GM23248 (cell line): Measurements from ENCODE around the gene TTC16. TPM values are rescaled to one million over a fixed set of nuclear protein-coding genes. Genes with fewer than 3 reads are reported as not detected.

Experiments used
- DNase-seq: peaks from one replicate; pipeline ENCODE4 v3.0.0-alpha.2; 2015
- H2AFZ ChIP-seq: fragments of 200-600 bp; sonication (generic); 2 replicates; pipeline ENCODE4 v1.6.1; 2016; ENCODE audit warnings: antibody characterized with exemption
- H3F3A ChIP-seq: fragments of 200-600 bp; sonication (generic); 2 replicates; pipeline ENCODE4 v1.6.1; 2016; ENCODE audit warnings: mild to moderate bottlenecking, antibody characterized with exemption, mixed run types; ENCODE audit not compliant: insufficient read depth
- H3K27ac ChIP-seq: fragments of 200-600 bp; sonication (generic); 2 replicates; pipeline ENCODE4 v1.5.1; 2016; ENCODE audit warnings: mild to moderate bottlenecking
- H3K27me3 ChIP-seq: fragments of 200-600 bp; sonication (generic); replicated peaks from 2 replicates; pipeline ENCODE4 v1.6.1; 2016; ENCODE audit warnings: mild to moderate bottlenecking; ENCODE audit not compliant: insufficient read depth
- H3K36me3 ChIP-seq: fragments of 200-600 bp; sonication (generic); 2 replicates; pipeline ENCODE4 v1.6.1; 2016; ENCODE audit warnings: low read depth, mild to moderate bottlenecking
- H3K4me1 ChIP-seq: fragments of 200-600 bp; sonication (generic); 2 replicates; pipeline ENCODE4 v1.6.1; 2016; ENCODE audit warnings: mild to moderate bottlenecking; ENCODE audit not compliant: insufficient read depth
- H3K4me2 ChIP-seq: fragments of 200-600 bp; sonication (generic); one replicate; pipeline ENCODE4 v1.6.1; 2016; ENCODE audit warnings: mild to moderate bottlenecking; ENCODE audit not compliant: unreplicated experiment
- H3K4me3 ChIP-seq: fragments of 200-600 bp; sonication (generic); 2 replicates; pipeline ENCODE4 v1.5.1; 2016; ENCODE audit warnings: mild to moderate bottlenecking
- H3K79me2 ChIP-seq: fragments of 200-600 bp; sonication (generic); 2 replicates; pipeline ENCODE4 v1.6.1; 2016; ENCODE audit warnings: mild to moderate bottlenecking; ENCODE audit not compliant: insufficient read depth
- H3K9ac ChIP-seq: fragments of 200-600 bp; sonication (generic); 2 replicates; pipeline ENCODE4 v1.6.1; 2016; ENCODE audit warnings: mild to moderate bottlenecking
- H3K9me2 ChIP-seq: fragments of 200-600 bp; sonication (generic); 2 replicates; pipeline ENCODE4 v1.6.1; 2016; ENCODE audit warnings: mixed run types, mild to moderate bottlenecking, moderate library complexity; ENCODE audit not compliant: insufficient read depth
- H3K9me3 ChIP-seq: fragments of 200-600 bp; sonication (generic); one replicate; pipeline ENCODE4 v1.6.1; 2017; ENCODE audit warnings: low read depth
- H4K20me1 ChIP-seq: fragments of 200-600 bp; sonication (generic); 2 replicates; pipeline ENCODE4 v1.6.0; 2016; ENCODE audit not compliant: insufficient read depth
- EZH2 ChIP-seq: fragments of 200-600 bp; sonication (generic); IDR thresholded peaks from 2 replicates; pipeline ENCODE4 v1.6.1; 2018; ENCODE audit warnings: antibody characterized with exemption, mild to moderate bottlenecking; ENCODE audit not compliant: insufficient read depth, poor library complexity, severe bottlenecking
- EZH2phosphoT487 ChIP-seq: fragments of 200-600 bp; sonication (generic); IDR thresholded peaks from 2 replicates; pipeline ENCODE4 v1.6.1; 2018; ENCODE audit warnings: antibody characterized with exemption, moderate library complexity, mild to moderate bottlenecking, low read depth; ENCODE audit not compliant: insufficient read depth
- WGBS, 2 experiments: methylation state at CpG; one replicate each; pipeline ENCODE4 v1.1.6; 2015 to 2017; ENCODE audit warnings: low lambda C conversion rate in 2 of 2, low coverage in 1 of 2; ENCODE audit errors: missing lambda C conversion rate in 2 of 2; 5-methylcytosine and 5-hydroxymethylcytosine counted together
- in situ Hi-C: fragments of 300-500 bp; cut with MboI; formaldehyde crosslinking; loops from 2 replicates; pipeline ENCODE4 v1.15.0; 2020
- polyA plus RNA-seq: library from polyadenylated mRNA; unstranded; fragments of >200 nt; fragmentation: Nextera tagmentation; extraction: Ambion mirVana; gene quantifications from 2 replicates; pipeline ENCODE4 v1.2.1, GENCODE V29; 2016
- total RNA-seq: library from RNA; depleted of rRNA; stranded (reverse); fragments of >200 nt; shearing (Covaris generic); gene quantifications from 2 replicates; pipeline ENCODE4 v1.2.3, GENCODE V29; 2014

Gene TTC16
- total and polyA plus RNA-seq, 2 experiments from 2014 or later = 0.06 TPM; not detected in 1

DNA sequence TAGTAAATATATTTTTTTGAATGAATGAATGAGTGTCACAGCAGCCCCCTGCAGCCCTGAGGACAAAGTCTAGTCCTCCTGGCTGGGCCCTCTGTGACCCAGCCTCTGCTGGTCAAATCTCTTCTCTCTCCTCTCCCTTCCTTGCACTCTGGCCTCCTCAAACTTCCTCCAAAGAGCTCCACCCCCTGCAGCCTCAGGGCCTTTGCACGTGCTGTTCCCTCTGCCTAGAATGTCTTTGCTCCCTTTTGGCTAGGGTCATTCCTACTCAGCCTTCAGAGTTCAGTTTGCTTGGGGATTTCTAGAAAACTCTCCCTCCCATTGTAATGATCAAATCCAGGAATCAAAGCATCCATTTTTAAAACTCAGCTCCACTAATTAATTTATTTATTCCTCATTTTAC, 49.5 kb downstream of the TTC16 start:
- Histone ChIP-seq H3K4me3 (no peak overlapping the region), H2AFZ (no peak overlapping the region), H3K36me3 (no peaks in the 10 kb centered on the region), H3K79me2 (no peaks in the 10 kb centered on the region), H3K4me2 (no peak overlapping the region), H4K20me1 (no peaks in the 10 kb centered on the region), H3K9me2 (no peaks in the 10 kb centered on the region), H3F3A (no peaks in the 10 kb centered on the region), H3K9me3 (no peaks in the 10 kb centered on the region), H3K27me3 (no peaks in the 10 kb centered on the region; the same call in 1 of the 2 replicates), H3K9ac (no peak overlapping the region), H3K4me1 (no peaks in the 10 kb centered on the region), H3K27ac (no peak overlapping the region)
- in situ Hi-C loops = no loop called here
- no peak for DNase-seq
- WGBS, 2 experiments = 86 to 94% methylated on average over 1 of the region's 1 CpG
- no peak for TF ChIP-seq EZH2
- no peak for TF ChIP-seq EZH2phosphoT487

DNA sequence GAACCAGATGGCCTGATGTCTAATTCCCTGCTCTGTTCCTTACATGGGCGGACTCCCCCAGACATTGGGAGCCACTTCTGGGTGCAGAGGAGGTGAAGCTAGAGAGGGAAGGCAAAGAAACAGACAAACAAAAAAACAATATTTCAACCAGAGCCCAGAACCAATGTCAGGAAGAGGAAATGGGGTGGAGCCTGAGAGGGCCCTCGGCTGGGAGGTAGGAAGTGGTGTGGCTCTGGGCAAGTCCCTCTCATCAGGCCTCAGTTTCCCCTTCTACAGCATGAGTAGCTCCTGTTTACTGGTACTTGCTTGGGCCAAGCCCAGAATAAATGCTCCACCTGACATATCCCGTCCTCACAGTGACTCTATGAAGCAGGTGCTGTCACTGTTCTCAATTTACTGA, 51.5 kb downstream of the TTC16 start:
- no peaks in the 10 kb centered on the region for H3K79me2 ChIP-seq
- WGBS, 2 experiments = 62 to 63% methylated on average over 3 of the region's 3 CpGs
- H3K4me2 ChIP-seq = no peak overlapping the region
- H3K4me3 ChIP-seq = no peak overlapping the region
- H4K20me1 ChIP-seq = no peaks in the 10 kb centered on the region
- no peaks in the 10 kb centered on the region for H3K9me2 ChIP-seq
- no peak for TF ChIP-seq EZH2
- TF ChIP-seq EZH2phosphoT487 = no peak
- no peak overlapping the region for H2AFZ ChIP-seq
- H3K9ac ChIP-seq = no peak overlapping the region
- no peaks in the 10 kb centered on the region; the same call in 1 of the 2 replicates for H3K27me3 ChIP-seq
- H3K36me3 ChIP-seq = no peaks in the 10 kb centered on the region
- H3K9me3 ChIP-seq = no peaks in the 10 kb centered on the region
- H3K4me1 ChIP-seq = 0 out of 2 replicates have a peak, but pooled peaks cover 4% of the 10 kb centered on the region
- in situ Hi-C loops = no loop called here
- no peak overlapping the region for H3K27ac ChIP-seq
- 0 out of 2 replicates have a peak, but pooled peaks cover 3% of the 10 kb centered on the region for H3F3A ChIP-seq
- no peak for DNase-seq

DNA sequence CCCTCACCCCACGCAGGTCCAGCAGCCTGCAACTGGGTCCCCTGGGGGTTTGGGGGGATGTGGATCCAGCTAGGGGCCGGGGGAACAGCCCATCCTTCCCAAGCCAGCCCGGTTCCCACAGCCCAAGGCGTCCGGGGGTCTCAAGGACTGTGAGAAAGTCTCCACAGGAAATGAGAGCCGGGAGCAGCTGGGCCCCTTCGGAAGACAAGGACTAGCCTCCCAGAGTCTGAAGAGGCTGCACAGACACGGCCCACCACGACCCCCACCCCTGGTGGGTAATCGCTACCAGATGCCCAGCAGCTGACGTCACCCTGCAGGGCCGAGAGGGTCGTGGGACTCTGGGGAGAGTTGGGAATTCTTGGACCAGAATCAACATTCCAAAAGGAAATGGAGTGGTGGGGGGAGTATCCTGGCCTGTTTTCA, 52.0 kb downstream of the TTC16 start:
- H3K4me2 ChIP-seq = no peak overlapping the region
- 38% methylated on average over 12 to 13 of the region's 13 CpGs for WGBS, 2 experiments

DNA sequence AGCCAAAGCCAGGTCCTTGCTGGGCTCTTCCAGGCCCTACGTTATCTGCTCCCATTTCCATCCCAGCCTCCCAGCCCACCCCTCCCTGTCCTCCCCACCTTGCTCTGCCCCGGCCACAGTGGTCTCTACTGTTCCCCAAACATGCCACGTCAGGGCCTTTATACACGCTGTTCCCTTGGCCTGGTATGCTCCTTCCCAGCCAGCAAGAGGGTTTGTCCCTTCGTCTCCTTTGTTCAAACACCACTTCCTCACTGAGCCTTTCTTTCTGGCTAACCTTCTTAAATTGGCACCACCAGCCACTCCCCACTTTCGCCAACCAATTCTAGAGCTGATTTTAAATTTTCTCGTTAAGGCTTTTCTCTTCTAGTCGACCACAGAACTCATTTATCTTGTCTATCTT, 52.8 kb downstream of the TTC16 start:
- Histone ChIP-seq H3K9ac (no peak overlapping the region), H3K27ac (no peak overlapping the region), H3K9me3 (no peaks in the 10 kb centered on the region), H3K9me2 (no peaks in the 10 kb centered on the region), H3K4me3 (no peak overlapping the region), H2AFZ (no peak overlapping the region), H3F3A (0 out of 2 replicates have a peak, but pooled peaks cover 3% of the 10 kb centered on the region), H3K27me3 (no peaks in the 10 kb centered on the region), H3K79me2 (no peaks in the 10 kb centered on the region), H3K4me1 (0 out of 2 replicates have a peak, but pooled peaks cover 4% of the 10 kb centered on the region), H3K4me2 (no peak overlapping the region), H3K36me3 (no peaks in the 10 kb centered on the region), H4K20me1 (no peaks in the 10 kb centered on the region)
- in situ Hi-C loops = no loop called here
- 86 to 91% methylated on average over 8 of the region's 8 CpGs for WGBS, 2 experiments
- no peak for TF ChIP-seq EZH2phosphoT487
- TF ChIP-seq EZH2 = no peak
- DNase-seq = no peak

More for the DNA sequence above, 52.0 kb downstream of the TTC16 start:
- H3K79me2 ChIP-seq = no peaks in the 10 kb centered on the region
- 0 out of 2 replicates have a peak, but pooled peaks cover 4% of the 10 kb centered on the region for H3K4me1 ChIP-seq
- no peak overlapping the region for H3K27ac ChIP-seq
- in situ Hi-C loops = no loop called here
- no peaks in the 10 kb centered on the region; the same call in 1 of the 2 replicates for H3K27me3 ChIP-seq
- H2AFZ ChIP-seq = no peak overlapping the region
- TF ChIP-seq EZH2 = no peak
- H3K36me3 ChIP-seq = no peaks in the 10 kb centered on the region
- no peaks in the 10 kb centered on the region for H3K9me2 ChIP-seq
- H3K9me3 ChIP-seq = no peaks in the 10 kb centered on the region
- H4K20me1 ChIP-seq = no peaks in the 10 kb centered on the region
- no peak for DNase-seq
- H3K4me3 ChIP-seq = no peak overlapping the region
- H3F3A ChIP-seq = 0 out of 2 replicates have a peak, but pooled peaks cover 3% of the 10 kb centered on the region
- H3K9ac ChIP-seq = no peak overlapping the region

DNA sequence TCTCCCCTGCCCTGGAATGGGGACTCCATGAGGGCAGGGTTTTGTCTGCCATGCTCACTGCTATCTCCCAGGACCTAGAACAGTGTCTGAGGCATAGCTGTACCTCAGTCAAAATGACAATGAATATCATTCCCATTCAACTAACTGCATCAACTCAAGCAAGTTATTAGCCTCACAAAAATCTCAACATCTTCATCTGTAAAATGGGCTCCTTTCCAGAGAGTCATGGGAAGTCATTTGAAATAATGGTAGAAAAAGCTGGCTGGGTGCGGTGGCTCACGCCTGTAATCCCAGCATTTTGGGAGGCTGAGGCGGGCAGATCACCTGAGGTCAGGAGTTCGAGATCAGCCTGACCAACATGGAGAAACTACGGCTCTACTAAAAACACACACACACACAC, 53.2 kb downstream of the TTC16 start:
- H3K36me3 ChIP-seq = no peaks in the 10 kb centered on the region
- no peaks in the 10 kb centered on the region for H3K9me2 ChIP-seq
- H3F3A ChIP-seq = 0 out of 2 replicates have a peak, but pooled peaks cover 3% of the 10 kb centered on the region
- H3K79me2 ChIP-seq = no peaks in the 10 kb centered on the region
- H3K27ac ChIP-seq = no peak overlapping the region
- H3K4me1 ChIP-seq = 0 out of 2 replicates have a peak, but pooled peaks cover 4% of the 10 kb centered on the region
- H3K4me2 ChIP-seq = no peak overlapping the region
- 95 to 96% methylated on average over 5 of the region's 5 CpGs for WGBS, 2 experiments
- no peaks in the 10 kb centered on the region for H3K27me3 ChIP-seq
- no peak overlapping the region for H3K9ac ChIP-seq
- DNase-seq = no peak
- in situ Hi-C loops = no loop called here
- H3K4me3 ChIP-seq = no peak overlapping the region
- H2AFZ ChIP-seq = no peak overlapping the region
- H3K9me3 ChIP-seq = no peaks in the 10 kb centered on the region
- no peak for TF ChIP-seq EZH2phosphoT487
- no peak for TF ChIP-seq EZH2
- H4K20me1 ChIP-seq = no peaks in the 10 kb centered on the region
